ENCODE results near the gene TMEM203.

Gene TMEM203

GRCh38 chr9:137252555-137253506 is 47.4 kb upstream of the TMEM203 start:
- Histone ChIP-seq H3K27me3 (ENCODE audit: insufficient read depth, poor library complexity, severe bottlenecking) (no peaks in the 10 kb centered on the region), H3K4me3 (replicated peaks; ENCODE audit: insufficient read depth, low read length) (no peak overlapping the region), H3K27ac (replicated peaks) (no peak overlapping the region)
- TF ChIP-seq POLR2AphosphoS5 (IDR thresholded peaks at IDR 0.05; ENCODE audit: low read depth) (no peak), CTCF (IDR thresholded peaks at IDR 0.05; ENCODE audit: insufficient read depth, low read length) (no peak), SPI1 (IDR thresholded peaks at IDR 0.05; ENCODE audit: borderline replicate concordance, low read depth) (no peak), GABPA (IDR thresholded peaks at IDR 0.05; ENCODE audit: low read depth) (no peak), REST (IDR thresholded peaks at IDR 0.05; ENCODE audit: insufficient replicate concordance, low read depth) (no peak)
- DNase-seq (ENCODE audit: low read depth in 1 of 2, low spot score in 1 of 2) = no peak

GRCh38 chr9:137251490-137252268 is 46.2 kb upstream of the TMEM203 start:
- no peak for TF ChIP-seq GABPA (IDR thresholded peaks at IDR 0.05; ENCODE audit: low read depth)
- no peak for TF ChIP-seq SPI1 (IDR thresholded peaks at IDR 0.05; ENCODE audit: borderline replicate concordance, low read depth)
- TF ChIP-seq CTCF (IDR thresholded peaks at IDR 0.05; ENCODE audit: insufficient read depth, low read length) = no peak
- TF ChIP-seq REST (IDR thresholded peaks at IDR 0.05; ENCODE audit: insufficient replicate concordance, low read depth) = no peak
- no peak for TF ChIP-seq POLR2AphosphoS5 (IDR thresholded peaks at IDR 0.05; ENCODE audit: low read depth)
- no peaks in the 10 kb centered on the region for H3K27me3 ChIP-seq (ENCODE audit: insufficient read depth, poor library complexity, severe bottlenecking)
- no peak overlapping the region for H3K4me3 ChIP-seq (replicated peaks; ENCODE audit: insufficient read depth, low read length)
- no peak overlapping the region for H3K27ac ChIP-seq (replicated peaks)
- no peak for DNase-seq (ENCODE audit: low read depth in 1 of 2, low spot score in 1 of 2)

- Histone ChIP-seq H3K27me3 (ENCODE audit: insufficient read depth, poor library complexity, severe bottlenecking) (no peaks in the 10 kb centered on the region), H3K27ac (replicated peaks) (no peak within 1 kb of the TSS), H3K4me3 (replicated peaks; ENCODE audit: insufficient read depth, low read length) (no peak within 1 kb of the TSS)
- no peak for TF ChIP-seq POLR2AphosphoS5 (IDR thresholded peaks at IDR 0.05; ENCODE audit: low read depth)
- TF ChIP-seq REST (IDR thresholded peaks at IDR 0.05; ENCODE audit: insufficient replicate concordance, low read depth) = no peak
- TF ChIP-seq GABPA (IDR thresholded peaks at IDR 0.05; ENCODE audit: low read depth) = no peak
- no peak for TF ChIP-seq CTCF (IDR thresholded peaks at IDR 0.05; ENCODE audit: insufficient read depth, low read length)
- no peak for TF ChIP-seq SPI1 (IDR thresholded peaks at IDR 0.05; ENCODE audit: borderline replicate concordance, low read depth)
- no peak for DNase-seq (ENCODE audit: low read depth in 1 of 2, low spot score in 1 of 2)
These were observed 45.7 kb upstream of the TMEM203 start, which contains the start of gene STPG3 for GRCh38 chr9:137251194-137251461. Gene STPG3 (plus strand): TSS chr9:137251286. CDS start chr9:137251287, 1 bp downstream.

Measured in HL-60 (cell line).